UCSD-AML1 (cell line): Measurements from ENCODE around the gene OTOL1.
"Not testable (repeated sequence)": the region's sequence is repeated elsewhere in the genome, so short reads cannot be mapped to it uniquely, and the experiment has no call there.

Experiments
- DNase-seq: peaks from one replicate; lab custom pipeline; 2025; ENCODE audit not compliant: unreplicated experiment; lab: John Stamatoyannopoulos, UW

The OTOL1 gene

DNA sequence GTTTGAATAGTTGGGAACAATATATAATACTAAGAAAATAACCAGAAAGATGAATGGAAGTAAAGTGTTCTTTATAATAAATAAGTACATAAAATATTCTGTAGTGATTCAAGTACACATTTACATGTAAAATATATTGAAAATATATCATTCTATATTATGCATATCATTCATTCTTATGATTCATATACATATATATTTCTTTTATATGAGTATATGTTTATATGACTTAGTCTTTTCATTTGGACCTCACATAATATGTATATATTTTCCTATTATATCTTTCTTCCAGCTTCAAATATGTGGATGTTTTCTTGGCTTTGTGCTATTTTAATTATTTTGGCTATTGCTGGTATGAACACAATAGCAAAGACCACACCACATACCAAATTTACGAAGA, at the start of gene OTOL1:
OTOL1 (plus strand) TSS at position 301 of the 400 bp plus-strand sequence; CDS start at position 301, 0 bp downstream.
- no peak for DNase-seq

GRCh38 chr3:161449785-161450184, 46.8 kb upstream of the OTOL1 start:
- DNase-seq, result no peak

- no peak for DNase-seq
These were observed 44.4 kb upstream of the OTOL1 start for GRCh38 chr3:161452179-161452578.

DNA sequence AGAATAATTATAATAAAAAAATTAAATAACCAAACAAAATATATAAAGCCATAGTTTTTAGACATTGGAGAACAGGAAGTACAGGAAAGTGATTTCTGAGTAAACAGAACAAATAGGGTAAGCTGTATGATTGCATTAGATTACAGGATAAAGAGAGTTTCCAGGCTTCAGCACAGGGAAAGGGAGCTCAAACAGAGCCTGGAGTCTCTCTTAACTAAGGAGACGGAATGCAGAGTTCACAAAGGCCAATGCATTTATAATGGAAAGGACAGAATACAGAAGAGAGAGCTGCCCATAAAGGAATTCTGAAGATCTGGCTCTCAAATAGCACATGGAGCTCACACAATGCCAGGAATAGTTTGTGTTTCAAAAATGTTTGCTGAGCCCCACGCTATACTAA, 42.0 kb upstream of the OTOL1 start:
- no peak for DNase-seq

GRCh38 chr3:161455962-161456361, 40.6 kb upstream of the OTOL1 start:
- no peak for DNase-seq

DNA sequence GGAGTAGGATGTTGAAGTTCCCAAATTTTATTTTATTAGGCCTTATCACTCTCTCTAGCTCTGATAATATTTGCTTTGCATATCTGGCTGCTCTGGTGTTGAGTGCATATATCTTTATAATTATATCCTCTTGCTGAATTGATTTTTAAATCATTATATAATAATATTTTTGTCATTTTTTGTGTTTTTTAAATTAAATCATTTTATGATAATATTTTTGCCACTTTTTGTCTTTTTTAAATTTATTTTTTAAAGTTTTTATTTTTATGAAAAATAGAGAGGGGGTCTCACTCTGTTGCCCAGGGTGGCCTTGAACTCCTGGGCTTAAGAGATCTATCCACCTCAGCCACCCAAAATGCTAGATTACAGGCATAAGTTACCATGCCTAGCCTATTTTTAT, 34.5 kb upstream of the OTOL1 start:
- no peak for DNase-seq

DNA sequence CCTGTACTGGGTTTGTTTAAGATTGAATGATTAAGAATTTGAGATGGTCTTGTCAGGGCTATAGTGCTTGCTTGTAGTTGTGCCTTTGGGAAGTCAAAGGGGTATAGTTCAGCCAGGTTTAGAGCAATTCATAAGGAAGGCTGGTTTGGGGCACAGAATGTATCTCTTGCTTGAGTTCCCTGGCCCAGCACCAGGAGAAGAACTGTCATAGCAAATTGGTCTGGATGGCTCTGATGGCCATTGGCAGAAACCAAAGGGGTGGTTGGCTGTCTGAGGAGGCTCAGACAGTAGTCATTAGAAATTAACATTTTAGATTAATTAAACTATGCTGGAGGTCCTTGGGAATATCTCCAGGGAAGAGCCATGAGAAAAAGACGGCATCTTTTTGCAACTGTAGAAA, 25.4 kb upstream of the OTOL1 start:
- DNase-seq, result no peak

- DNase-seq, result no peak
These were observed 22.5 kb upstream of the OTOL1 start for GRCh38 chr3:161474139-161474538.

DNA sequence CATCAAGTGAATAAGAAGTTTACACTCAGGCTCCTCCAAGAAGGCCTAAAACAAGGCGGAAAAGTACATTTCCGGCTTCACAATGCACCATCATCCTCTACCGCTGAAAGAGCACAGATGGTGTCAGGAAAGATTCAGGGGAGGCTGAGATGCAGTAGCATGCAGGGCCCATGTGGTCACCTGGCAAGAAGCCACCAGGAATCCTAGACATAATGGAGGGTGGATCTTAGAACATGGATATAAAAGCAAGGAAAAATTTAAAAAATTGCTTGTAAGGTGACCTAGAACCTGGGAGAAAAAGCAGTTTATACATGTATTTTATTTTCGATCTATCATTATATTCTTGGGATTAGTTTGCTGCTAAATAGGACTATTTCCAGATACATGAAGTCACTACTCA, 21.9 kb upstream of the OTOL1 start:
- no peak for DNase-seq

- DNase-seq, result no peak
These were observed 21.4 kb upstream of the OTOL1 start for GRCh38 chr3:161475206-161475605.

GRCh38 chr3:161475905-161476304, 20.7 kb upstream of the OTOL1 start:
- DNase-seq, result no peak

DNA sequence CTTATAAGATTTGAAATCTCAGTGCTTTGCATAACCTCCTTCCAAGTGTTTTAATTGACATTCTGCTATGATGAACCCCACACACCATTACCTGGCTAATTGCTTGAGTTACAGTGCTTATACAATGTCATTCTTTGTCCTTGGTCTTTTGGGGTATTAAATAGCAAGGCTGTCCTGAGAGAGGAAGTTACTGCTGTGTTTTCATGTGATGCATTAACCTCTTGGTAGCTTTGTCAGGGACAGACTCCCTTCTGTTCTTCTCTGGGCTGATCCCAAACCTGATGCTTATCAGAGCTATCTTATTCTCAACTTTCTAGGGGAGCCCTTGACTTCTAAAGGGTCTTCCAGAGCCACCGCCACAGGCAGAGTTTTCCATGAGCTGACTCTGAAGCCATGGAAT, 12.4 kb upstream of the OTOL1 start:
- DNase-seq, result no peak

- DNase-seq, result not testable (repeated sequence)
These were observed 8.3 kb upstream of the OTOL1 start for GRCh38 chr3:161488284-161488683.

GRCh38 chr3:161489395-161489794, 7.2 kb upstream of the OTOL1 start:
- DNase-seq, result no peak

GRCh38 chr3:161490845-161491244, 5.8 kb upstream of the OTOL1 start:
- DNase-seq, result not testable (repeated sequence)

DNA sequence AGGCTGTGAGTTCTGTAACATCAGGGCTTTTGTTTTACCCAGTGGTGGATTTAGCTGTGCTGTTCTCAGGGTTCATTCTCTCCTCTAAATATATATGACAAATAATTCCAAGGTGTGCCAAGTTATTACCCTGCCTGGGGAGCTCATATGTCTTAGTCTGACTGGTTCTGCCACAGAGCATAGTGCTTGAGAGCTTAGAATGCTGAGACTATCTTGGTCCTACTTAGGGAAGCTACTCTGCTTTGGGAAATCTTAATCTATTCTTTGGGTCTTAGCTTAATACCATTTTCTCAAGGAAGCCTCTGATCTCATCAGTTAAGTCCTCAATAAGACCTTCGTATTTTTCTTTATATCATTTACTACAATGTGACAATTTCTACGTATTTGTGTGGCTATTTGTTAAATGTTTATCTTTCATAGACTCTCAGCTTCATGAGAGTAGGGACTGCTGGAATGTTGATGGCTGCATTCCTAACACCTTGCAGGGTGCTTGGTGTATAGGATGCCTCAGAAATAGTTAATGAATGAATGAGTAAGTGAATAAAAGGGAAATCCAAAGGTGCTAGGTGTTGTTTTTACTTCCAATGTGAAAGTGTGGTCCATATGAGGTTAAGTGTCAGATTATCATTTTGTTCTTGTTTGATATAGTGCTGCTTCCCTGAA, 1.8 kb downstream of the OTOL1 start:
- no peak for DNase-seq

- DNase-seq, result no peak
These were observed 3.6 kb downstream of the OTOL1 start for GRCh38 chr3:161500068-161500796.

DNA sequence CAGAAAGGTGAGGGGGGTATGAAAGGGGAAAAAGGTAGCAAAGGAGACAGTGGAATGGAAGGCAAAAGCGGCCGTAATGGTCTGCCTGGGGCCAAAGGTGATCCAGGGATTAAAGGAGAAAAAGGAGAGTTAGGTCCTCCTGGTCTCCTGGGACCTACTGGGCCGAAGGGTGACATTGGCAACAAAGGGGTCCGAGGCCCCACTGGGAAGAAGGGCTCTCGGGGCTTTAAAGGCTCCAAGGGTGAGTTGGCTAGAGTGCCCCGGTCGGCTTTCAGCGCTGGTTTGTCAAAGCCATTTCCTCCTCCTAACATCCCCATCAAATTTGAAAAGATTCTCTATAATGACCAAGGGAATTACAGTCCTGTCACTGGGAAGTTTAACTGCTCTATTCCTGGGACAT, 6.7 kb downstream of the OTOL1 start:
- no peak for DNase-seq

DNA sequence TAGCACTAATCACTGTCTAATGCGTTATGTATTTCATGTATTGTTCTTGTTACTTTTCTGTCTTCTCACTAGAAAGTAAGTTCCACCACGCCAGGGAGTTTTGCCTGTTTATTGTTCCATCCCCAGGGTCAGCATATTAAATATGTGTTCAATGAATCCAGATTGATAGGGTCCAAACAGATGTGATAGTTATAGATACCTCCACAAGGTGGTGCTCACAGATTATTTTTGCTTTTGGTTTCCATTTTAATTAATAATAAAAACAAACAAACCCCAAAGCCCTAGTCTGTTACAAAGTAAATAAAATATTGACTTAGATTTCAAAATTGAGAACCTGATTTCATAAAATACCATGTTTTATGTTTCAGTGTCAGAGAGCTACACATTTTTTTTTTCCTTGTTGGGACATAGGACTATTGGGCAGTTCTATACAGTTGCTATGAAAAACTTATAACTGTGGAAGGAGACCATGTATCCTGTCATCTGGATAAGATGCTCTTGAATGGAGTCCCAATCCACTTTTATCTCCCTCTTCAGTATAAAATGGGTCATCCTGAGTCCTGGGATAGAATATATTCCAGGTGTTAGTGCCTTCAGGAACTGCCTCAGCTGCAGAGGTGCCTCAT, 12.4 kb downstream of the OTOL1 start:
- DNase-seq, result no peak

- no peak for DNase-seq
These were observed 14.1 kb downstream of the OTOL1 start for GRCh38 chr3:161510510-161511260.

GRCh38 chr3:161523916-161524315, 27.3 kb downstream of the OTOL1 start:
- no peak for DNase-seq

DNA sequence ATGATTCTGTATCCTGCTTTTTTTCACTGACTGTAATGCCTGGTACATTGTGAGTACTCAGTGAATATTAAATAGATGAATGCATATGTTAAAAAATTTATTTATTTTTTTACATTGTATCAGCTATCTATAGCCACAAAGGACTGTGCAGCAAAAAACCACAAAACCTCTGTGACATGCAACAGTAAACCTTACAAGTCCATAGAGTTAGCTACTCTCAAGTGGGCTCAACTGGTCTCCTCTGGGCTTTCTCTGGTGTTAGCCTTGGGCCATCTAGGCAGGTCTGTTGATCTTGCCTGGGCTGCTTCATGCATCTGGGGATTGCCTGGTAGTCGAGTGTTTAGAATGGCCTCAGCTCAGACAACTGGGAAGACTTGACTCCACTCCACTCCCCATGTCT, 35.3 kb downstream of the OTOL1 start:
- no peak for DNase-seq
